Dendritic cell treated with granulocyte-macrophage colony-stimulating factor and Interleukin-4, amounts not matched to agents 40 ng/mL and 50 ng/mL, for 4 days (primary cell): Measurements from ENCODE around the gene TUBB8B.
"Not testable (repeated sequence)": the region's sequence is repeated elsewhere in the genome, so short reads cannot be mapped to it uniquely, and the experiment has no call there.

Experiments
- H3K27ac Mint-ChIP-seq: one replicate; pipeline ENCODE4 v1.8.0; 2022; ENCODE audit warnings: mild to moderate bottlenecking, mixed read lengths
- H3K27me3 Mint-ChIP-seq: one replicate; pipeline ENCODE4 v1.8.0; 2022; ENCODE audit warnings: mild to moderate bottlenecking, mixed read lengths
- H3K36me3 Mint-ChIP-seq: one replicate; pipeline ENCODE4 v1.8.0; 2022; ENCODE audit warnings: low read depth, mixed read lengths
- H3K4me1 Mint-ChIP-seq: one replicate; pipeline ENCODE4 v1.8.0; 2022; ENCODE audit warnings: low read depth, mixed read lengths
- H3K4me3 Mint-ChIP-seq: one replicate; pipeline ENCODE4 v1.8.0; 2022; ENCODE audit warnings: mild to moderate bottlenecking, moderate library complexity, mixed read lengths
- H3K9me3 Mint-ChIP-seq: one replicate; pipeline ENCODE4 v1.8.0; 2022; ENCODE audit warnings: mixed read lengths
- intact Hi-C: fragments of 100-400 bp; cut with micrococcal nuclease; formaldehyde crosslinking; loops from one replicate; pipeline ENCODE4 v1.15.0; 2022

TUBB8B gene

GRCh38 chr18:49176-49665 is at the start of gene TUBB8B:
TUBB8B (minus strand) TSS chr18:49615; CDS start chr18:49557, 58 bp downstream.
- H3K27me3 Mint-ChIP-seq, intact Hi-C loops, H3K4me1 Mint-ChIP-seq, H3K4me3 Mint-ChIP-seq, H3K27ac Mint-ChIP-seq, H3K9me3 Mint-ChIP-seq, H3K36me3 Mint-ChIP-seq: not testable (repeated sequence)

GRCh38 chr18:97252-97914 is 48.0 kb upstream of the TUBB8B start:
- H3K27me3 Mint-ChIP-seq, intact Hi-C loops, H3K36me3 Mint-ChIP-seq, H3K27ac Mint-ChIP-seq, H3K4me1 Mint-ChIP-seq, H3K9me3 Mint-ChIP-seq, H3K4me3 Mint-ChIP-seq: not testable (repeated sequence)

- H3K4me1 Mint-ChIP-seq, H3K27me3 Mint-ChIP-seq, intact Hi-C loops, H3K27ac Mint-ChIP-seq, H3K9me3 Mint-ChIP-seq, H3K4me3 Mint-ChIP-seq, H3K36me3 Mint-ChIP-seq: not testable (repeated sequence)
These were observed 47.3 kb upstream of the TUBB8B start for GRCh38 chr18:96767-97131.

GRCh38 chr18:96101-96766 is 46.8 kb upstream of the TUBB8B start:
- H3K4me1 Mint-ChIP-seq, H3K27me3 Mint-ChIP-seq, H3K4me3 Mint-ChIP-seq, H3K36me3 Mint-ChIP-seq, H3K27ac Mint-ChIP-seq, intact Hi-C loops, H3K9me3 Mint-ChIP-seq: not testable (repeated sequence)

GRCh38 chr18:95580-95979 is 46.2 kb upstream of the TUBB8B start:
- H3K9me3 Mint-ChIP-seq, H3K36me3 Mint-ChIP-seq, H3K27ac Mint-ChIP-seq, intact Hi-C loops, H3K4me1 Mint-ChIP-seq, H3K4me3 Mint-ChIP-seq, H3K27me3 Mint-ChIP-seq: not testable (repeated sequence)

DNA sequence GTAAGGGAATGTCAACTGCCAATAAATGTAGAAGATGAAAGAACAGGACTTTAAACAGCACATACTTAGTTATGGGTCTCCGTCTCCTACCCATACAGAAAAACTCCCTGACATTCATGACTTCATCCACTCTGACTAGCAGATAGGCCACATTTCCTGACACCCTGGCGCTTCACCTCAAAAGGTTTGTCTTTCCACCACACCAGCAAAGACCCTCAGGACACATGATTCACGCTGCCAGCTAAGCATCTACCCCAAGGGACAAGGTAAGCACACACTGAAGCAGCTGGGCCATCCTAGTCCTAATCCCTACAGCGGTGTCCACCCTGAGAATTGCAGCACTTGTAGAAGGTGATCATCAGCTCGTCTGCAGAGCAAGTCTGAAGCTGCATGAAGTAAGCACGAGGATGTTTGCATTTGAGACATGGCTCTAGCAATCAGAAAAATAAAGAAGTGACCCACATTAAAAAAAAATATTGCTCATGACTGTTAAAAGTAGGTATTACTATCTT is 44.5 kb upstream of the TUBB8B start:
- H3K27me3 Mint-ChIP-seq, intact Hi-C loops, H3K4me1 Mint-ChIP-seq, H3K4me3 Mint-ChIP-seq, H3K36me3 Mint-ChIP-seq, H3K9me3 Mint-ChIP-seq, H3K27ac Mint-ChIP-seq: not testable (repeated sequence)

DNA sequence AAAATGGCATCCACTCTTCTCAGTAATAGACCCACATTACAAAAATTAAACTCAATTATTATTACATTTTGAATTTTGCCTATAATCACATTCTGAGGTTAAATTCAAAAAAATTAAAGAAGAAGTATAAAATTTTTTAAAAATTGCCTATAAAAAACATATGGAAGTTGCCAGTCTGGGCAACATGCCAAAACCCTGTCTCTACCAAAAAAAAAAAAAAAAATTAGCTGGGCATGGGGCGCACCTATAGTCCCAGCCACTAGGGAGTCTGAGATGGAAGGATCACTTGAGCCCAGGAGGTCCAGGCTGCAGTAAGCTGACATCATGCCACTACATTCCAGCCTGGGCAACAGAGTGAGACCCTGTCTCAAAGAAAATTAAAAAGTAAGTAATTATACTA is 42.1 kb upstream of the TUBB8B start:
- H3K9me3 Mint-ChIP-seq, H3K36me3 Mint-ChIP-seq, H3K4me1 Mint-ChIP-seq, H3K4me3 Mint-ChIP-seq, H3K27ac Mint-ChIP-seq, H3K27me3 Mint-ChIP-seq, intact Hi-C loops: not testable (repeated sequence)

GRCh38 chr18:90396-91193 is 41.2 kb upstream of the TUBB8B start:
- H3K9me3 Mint-ChIP-seq, H3K4me1 Mint-ChIP-seq, H3K27me3 Mint-ChIP-seq, H3K27ac Mint-ChIP-seq, intact Hi-C loops, H3K36me3 Mint-ChIP-seq, H3K4me3 Mint-ChIP-seq: not testable (repeated sequence)

GRCh38 chr18:89124-89523 is 39.7 kb upstream of the TUBB8B start:
- H3K4me1 Mint-ChIP-seq, H3K27ac Mint-ChIP-seq, H3K27me3 Mint-ChIP-seq, H3K4me3 Mint-ChIP-seq, H3K36me3 Mint-ChIP-seq, intact Hi-C loops, H3K9me3 Mint-ChIP-seq: not testable (repeated sequence)

- H3K27ac Mint-ChIP-seq, H3K36me3 Mint-ChIP-seq, intact Hi-C loops, H3K9me3 Mint-ChIP-seq, H3K27me3 Mint-ChIP-seq, H3K4me3 Mint-ChIP-seq, H3K4me1 Mint-ChIP-seq: not testable (repeated sequence)
These were observed 35.4 kb upstream of the TUBB8B start for GRCh38 chr18:84801-85200.

- H3K4me3 Mint-ChIP-seq, H3K4me1 Mint-ChIP-seq, intact Hi-C loops, H3K9me3 Mint-ChIP-seq, H3K36me3 Mint-ChIP-seq, H3K27me3 Mint-ChIP-seq, H3K27ac Mint-ChIP-seq: not testable (repeated sequence)
These were observed 33.3 kb upstream of the TUBB8B start for GRCh38 chr18:82626-83209.

DNA sequence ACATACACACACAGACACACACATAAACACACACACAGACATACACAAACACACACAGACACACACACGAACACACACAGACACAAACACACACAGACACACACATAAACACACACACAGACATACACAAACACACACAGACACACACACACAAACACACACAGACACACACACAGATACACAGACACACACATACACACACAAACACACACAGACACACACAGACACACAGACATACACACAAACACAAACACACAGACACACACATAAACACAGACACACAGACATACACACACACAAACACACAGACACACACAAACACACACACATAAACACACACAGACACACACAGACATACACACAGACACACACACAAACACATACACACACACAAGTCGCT is 31.5 kb upstream of the TUBB8B start:
- H3K27me3 Mint-ChIP-seq, H3K9me3 Mint-ChIP-seq, intact Hi-C loops, H3K4me3 Mint-ChIP-seq, H3K27ac Mint-ChIP-seq, H3K4me1 Mint-ChIP-seq, H3K36me3 Mint-ChIP-seq: not testable (repeated sequence)

DNA sequence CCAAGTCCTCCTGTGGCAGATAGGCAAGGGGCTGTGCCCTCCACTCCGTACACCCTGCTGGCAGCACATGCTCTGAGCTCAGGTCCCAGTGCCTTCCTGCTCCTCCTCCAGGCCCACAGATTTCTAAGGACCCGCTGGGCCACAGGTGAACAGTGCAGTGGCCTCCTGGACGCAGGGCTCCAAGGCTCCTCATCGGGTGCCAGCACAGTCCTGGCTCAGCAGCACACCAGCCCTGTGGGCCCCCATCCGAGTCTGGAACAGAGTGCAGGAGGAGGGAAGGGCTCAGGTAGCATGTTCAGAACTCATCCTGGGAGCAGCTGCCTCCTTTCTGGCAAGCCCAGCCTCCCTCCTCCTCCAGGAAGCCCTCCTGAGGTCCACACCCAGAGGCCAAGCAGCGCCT is 30.8 kb upstream of the TUBB8B start:
- H3K9me3 Mint-ChIP-seq, H3K27me3 Mint-ChIP-seq, H3K4me3 Mint-ChIP-seq, H3K4me1 Mint-ChIP-seq, H3K27ac Mint-ChIP-seq, H3K36me3 Mint-ChIP-seq, intact Hi-C loops: not testable (repeated sequence)

DNA sequence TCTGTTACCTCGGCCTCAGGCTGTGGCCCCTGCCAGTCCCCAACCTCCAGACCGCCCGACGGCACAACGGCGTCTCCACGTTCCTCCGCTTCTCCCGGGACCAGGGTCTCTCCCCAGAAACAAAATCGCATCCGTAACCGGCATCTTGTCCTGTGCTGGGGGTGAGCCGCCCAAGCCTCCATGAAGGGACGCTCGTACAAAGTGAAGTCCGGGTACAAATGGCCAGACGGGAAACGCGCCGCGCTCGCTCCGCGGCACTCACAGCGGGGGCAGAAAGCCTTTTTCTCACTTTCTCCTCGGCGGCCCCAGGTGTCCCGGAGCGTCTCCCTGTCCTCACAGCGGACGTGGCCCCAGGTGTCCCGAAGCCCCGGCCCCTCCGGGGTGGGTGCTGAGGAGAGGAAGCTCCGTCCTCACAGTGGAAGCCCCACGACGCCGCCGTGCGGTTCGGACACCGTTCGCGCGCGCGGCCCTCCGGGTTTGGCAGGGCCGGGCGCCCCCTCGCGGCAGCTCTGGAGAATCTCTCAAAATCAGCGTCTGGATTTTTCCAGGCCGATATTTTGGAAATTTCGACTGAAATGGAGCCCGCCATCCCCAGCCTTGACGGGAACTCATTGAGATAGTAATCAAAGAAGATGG is 26.2 kb upstream of the TUBB8B start:
- intact Hi-C loops, H3K27ac Mint-ChIP-seq: not testable (repeated sequence)

More for the DNA sequence above, 26.2 kb upstream of the TUBB8B start:
- H3K9me3 Mint-ChIP-seq, H3K4me1 Mint-ChIP-seq, H3K36me3 Mint-ChIP-seq, H3K27me3 Mint-ChIP-seq, H3K4me3 Mint-ChIP-seq: not testable (repeated sequence)
